ENCODE results near the gene DDX4. TPM values are rescaled to one million over a fixed set of nuclear protein-coding genes. Genes with fewer than 3 reads are reported as not detected.
A peak's percentile ranks its signal among the peaks of the same experiment; 100 is the strongest.

DDX4 gene
- total RNA-seq, 4 donors from 2014 or later: not detected

DNA sequence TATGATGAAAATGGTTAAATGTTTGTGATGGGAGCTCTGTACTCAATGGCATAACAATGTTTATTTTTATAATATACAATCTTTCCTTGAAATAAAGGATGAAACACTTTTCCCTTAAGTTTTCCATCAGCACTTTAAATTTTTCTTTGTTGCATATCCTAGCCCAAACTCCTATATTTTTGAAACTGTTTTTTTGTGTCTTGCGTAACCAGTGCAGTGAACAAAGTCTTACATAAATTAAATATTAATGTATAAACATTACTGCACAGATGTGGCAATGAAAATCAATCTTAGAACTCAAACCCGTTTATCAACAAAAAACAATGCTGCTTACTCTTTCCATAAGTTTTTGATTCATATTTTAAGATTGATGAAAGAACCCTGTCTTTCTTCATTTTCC, 79.2 kb downstream of the DDX4 start:
- no peak overlapping the region for H3K4me3 ChIP-seq (ENCODE audit: low read depth, poor library complexity, severe bottlenecking)
- DNase-seq (ENCODE audit: low spot score in 2 of 2): no peak
- intact Hi-C loops (cut with DNase I; ENCODE audit: low total_unique reads): no loop called here
- TF ChIP-seq, protein P1, sequence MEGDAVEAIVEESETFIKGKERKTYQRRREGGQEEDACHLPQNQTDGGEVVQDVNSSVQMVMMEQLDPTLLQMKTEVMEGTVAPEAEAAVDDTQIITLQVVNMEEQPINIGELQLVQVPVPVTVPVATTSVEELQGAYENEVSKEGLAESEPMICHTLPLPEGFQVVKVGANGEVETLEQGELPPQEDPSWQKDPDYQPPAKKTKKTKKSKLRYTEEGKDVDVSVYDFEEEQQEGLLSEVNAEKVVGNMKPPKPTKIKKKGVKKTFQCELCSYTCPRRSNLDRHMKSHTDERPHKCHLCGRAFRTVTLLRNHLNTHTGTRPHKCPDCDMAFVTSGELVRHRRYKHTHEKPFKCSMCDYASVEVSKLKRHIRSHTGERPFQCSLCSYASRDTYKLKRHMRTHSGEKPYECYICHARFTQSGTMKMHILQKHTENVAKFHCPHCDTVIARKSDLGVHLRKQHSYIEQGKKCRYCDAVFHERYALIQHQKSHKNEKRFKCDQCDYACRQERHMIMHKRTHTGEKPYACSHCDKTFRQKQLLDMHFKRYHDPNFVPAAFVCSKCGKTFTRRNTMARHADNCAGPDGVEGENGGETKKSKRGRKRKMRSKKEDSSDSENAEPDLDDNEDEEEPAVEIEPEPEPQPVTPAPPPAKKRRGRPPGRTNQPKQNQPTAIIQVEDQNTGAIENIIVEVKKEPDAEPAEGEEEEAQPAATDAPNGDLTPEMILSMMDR (IDR thresholded peaks at IDR 0.05): no peak
- TF ChIP-seq POLR2A (IDR thresholded peaks at IDR 0.05): no peak
- 74 to 83% methylated on average over 2 of the region's 2 CpGs for WGBS, 2 donors

DNA sequence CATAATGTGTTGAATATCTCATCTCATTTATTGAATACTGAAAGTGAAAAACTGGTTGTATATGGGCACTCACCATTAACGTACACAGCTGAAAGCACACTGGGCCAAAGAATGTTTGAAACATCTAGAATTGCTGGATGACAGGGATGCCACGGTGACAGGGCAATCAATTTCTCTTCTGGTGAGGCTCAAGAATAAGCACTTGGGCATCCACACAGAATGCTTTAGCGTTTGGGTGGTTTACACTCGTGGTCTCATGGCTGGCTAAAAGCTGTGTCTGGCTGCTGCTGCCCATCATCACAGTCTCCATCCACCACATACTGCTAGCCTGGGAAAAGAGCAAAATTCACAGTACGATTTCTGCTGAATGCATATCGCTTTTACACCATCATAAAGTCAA, 82.6 kb downstream of the DDX4 start:
- 91% methylated on average over 6 of the region's 6 CpGs for WGBS, 2 donors
- DNase-seq (ENCODE audit: low spot score in 2 of 2): no peak
- no peak overlapping the region for H3K4me3 ChIP-seq (ENCODE audit: low read depth, poor library complexity, severe bottlenecking)
- intact Hi-C loops (cut with DNase I; ENCODE audit: low total_unique reads): no loop called here
- TF ChIP-seq POLR2A (IDR thresholded peaks at IDR 0.05): no peak
- TF ChIP-seq, protein P1 (IDR thresholded peaks at IDR 0.05): no peak

DNA sequence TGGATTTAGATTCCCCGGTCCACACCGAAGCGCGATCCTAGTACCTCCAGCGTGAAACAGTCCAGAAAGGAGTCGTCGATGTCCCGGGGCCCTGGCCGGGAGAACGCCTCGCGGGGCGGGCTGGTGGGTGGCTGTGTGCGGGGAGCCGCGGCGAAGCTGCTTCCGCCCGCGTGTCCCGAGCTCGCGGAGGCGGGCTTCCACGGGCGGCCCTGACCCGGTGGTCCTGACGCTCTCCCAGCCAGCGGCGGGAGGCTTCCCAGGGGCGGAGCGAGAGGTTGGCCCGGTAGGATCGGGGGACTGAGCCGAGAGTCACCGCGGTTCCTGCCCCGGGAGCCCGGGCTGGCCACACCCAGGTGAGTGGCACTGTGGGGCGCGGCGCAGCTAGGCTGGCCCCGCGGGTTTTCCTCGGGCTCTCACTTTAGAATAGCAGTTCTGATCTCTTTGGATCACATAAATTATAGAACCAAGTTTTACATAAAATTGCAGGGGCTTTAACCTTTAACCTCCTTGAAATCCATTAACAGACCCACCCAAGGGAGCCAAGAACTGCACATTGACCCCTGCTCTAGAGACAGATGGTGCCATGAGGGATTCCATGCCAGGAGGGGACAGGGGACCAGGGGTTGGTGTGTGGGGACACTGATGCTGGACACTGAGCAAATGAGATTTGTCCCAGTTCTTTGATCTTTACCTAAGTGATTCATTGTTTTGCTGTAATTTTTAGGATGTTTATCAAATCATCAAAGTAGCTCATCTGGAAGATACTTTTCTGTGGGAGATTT, 84.1 kb downstream of the DDX4 start:
- TF ChIP-seq POLR2A (IDR thresholded peaks at IDR 0.05): no peak
- TF ChIP-seq, protein P1 (IDR thresholded peaks at IDR 0.05): no peak
- 15 to 17% methylated on average over 30 to 45 of the region's 45 CpGs for WGBS, 2 donors
- peak overlapping the region; percentile 3 for H3K4me3 ChIP-seq (ENCODE audit: low read depth, poor library complexity, severe bottlenecking)
- no peak for DNase-seq (ENCODE audit: low spot score in 2 of 2)
- intact Hi-C loops (cut with DNase I; ENCODE audit: low total_unique reads): no loop called here

DNA sequence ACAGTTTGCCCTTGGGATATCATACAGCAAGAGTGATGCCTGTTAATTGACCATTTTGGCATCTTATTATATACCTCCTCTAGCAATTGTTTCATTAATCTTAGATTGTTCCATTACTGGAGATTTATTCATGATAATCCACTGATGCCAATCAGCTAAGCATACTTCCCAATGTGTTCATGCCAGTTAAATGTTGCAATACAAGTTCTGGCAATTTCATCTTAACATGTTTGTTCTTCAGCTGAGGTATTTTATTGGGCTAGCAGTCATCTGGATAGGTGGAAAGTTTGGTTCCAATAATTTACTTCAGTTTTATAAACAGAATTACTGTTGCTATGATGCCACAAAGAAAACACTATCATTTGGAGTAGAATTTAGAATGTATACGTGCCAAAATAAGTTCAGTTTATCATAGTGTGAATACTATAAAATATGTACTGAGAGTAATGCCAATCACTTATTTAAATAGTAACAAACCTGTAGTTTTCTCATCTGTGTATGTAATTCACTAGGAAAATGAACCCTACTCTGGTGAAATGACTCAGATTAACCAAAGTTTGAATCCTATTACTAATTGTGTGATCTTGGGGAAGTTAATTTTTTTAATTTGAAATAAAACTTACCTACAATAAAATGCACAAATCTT, 85.4 kb downstream of the DDX4 start:
- DNase-seq (ENCODE audit: low spot score in 2 of 2): no peak
- H3K4me3 ChIP-seq (ENCODE audit: low read depth, poor library complexity, severe bottlenecking): no peak overlapping the region
- TF ChIP-seq POLR2A (IDR thresholded peaks at IDR 0.05): no peak
- TF ChIP-seq, protein P1 (IDR thresholded peaks at IDR 0.05): no peak
- intact Hi-C loops (cut with DNase I; ENCODE audit: low total_unique reads): no loop called here
- WGBS, 2 donors: 42 to 45% methylated on average over 1 of the region's 1 CpG

DNA sequence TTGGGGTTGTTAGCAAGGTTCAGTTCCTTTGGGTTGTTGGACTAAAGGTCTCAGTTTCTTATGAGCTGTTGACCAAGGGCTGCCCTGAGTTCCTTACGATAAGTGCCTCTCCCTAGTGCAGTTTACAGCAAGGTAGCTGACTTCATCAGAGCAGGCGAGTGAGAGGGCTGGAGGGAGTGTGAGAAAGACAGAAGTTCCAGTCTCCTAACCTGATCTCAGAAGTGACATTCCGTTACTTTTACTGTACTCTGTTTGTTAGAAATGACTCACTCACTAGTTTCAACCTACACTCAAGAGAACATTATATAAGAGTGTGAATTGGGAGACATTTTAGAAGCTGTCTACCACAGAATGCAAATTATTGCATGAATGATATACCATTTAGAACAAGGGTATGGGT, 92.1 kb downstream of the DDX4 start:
- 88 to 94% methylated on average over 3 of the region's 3 CpGs for WGBS, 2 donors
- intact Hi-C loops (cut with DNase I; ENCODE audit: low total_unique reads): no loop called here
- TF ChIP-seq, protein P1 (IDR thresholded peaks at IDR 0.05): no peak
- TF ChIP-seq POLR2A (IDR thresholded peaks at IDR 0.05): no peak

More for the DNA sequence above, 92.1 kb downstream of the DDX4 start:
- H3K4me3 ChIP-seq (ENCODE audit: low read depth, poor library complexity, severe bottlenecking): no peak overlapping the region
- DNase-seq (ENCODE audit: low spot score in 2 of 2): no peak

All from lower leg skin (tissue), 4 donors.